ENCODE results near the gene MAP3K7.

GRCh38 chr6:90492798-90493197 is 94.1 kb downstream of the MAP3K7 start:
- no peak for TF ChIP-seq CTCF (IDR thresholded peaks at IDR 0.05; ENCODE audit: low read depth, low read length, poor library complexity, severe bottlenecking)
- TF ChIP-seq EZH2phosphoT487 (IDR thresholded peaks at IDR 0.05; ENCODE audit: borderline replicate concordance, low read length), result no peak

All from DOHH2 (cell line).